ENCODE measurements around the gene HID1. TPM values are rescaled to one million over a fixed set of nuclear protein-coding genes. Genes with fewer than 3 reads are reported as not detected.
A peak's percentile ranks its signal among the peaks of the same experiment; 100 is the strongest.

Gene HID1
- total and polyA plus RNA-seq, 2 donors (not counting 1 experiment from before 2014, with no cell fraction given), result 3.9 to 4.0 TPM

DNA sequence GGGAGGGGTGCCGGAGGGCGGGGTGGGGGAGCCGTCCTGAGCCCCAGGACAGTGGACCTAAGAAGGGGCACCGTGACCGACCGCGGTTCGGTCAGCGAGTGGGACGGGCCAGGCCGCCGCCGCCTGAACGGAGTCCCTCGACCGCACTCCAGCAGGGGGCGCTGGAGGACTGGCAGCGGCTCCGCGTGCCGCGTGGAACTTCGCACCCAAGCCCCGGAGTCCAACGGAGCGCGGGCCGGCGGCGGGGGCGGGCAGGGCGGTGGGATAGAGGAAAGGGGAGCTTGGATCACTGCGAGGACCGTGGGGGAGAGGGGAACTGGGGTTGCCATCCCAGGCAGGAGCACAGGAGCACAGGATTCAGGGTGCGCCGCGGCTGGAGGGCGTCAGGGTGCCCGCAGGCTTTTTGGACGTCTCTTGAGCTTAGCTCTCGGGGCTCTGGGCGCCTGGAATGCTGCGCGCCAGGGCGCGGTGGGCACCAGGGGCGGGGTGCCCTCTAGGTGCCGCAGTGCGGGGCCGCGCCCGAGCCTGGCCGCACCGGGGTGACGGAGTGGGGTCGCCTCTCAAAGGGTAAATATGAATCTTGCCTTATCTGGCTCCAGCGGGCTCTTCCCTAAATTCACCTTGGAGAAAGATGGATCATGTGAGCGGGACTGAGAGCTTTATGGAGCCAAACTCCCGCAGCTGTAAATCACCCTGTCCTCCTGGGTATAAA, 48.9 kb downstream of the HID1 start:
- H3K27me3 ChIP-seq (replicated peaks in 1 of 4; ENCODE audit: control extremely low read depth in 1 of 4, control insufficient read depth in 3 of 4, insufficient read depth in 4 of 4, low read length in 3 of 4), result peaks cover 0 to 76% (median 37%) of the 10 kb centered on the region in 4 experiments
- ChIA-PET CTCF (interaction anchor here (0.6 to 2.3 kb wide), 4 partner anchors 35 to 278 kb away, joined by 3 to 16 read pairs (median 4); no protein-coding TSS in a partner anchor), POLR2A (no interaction called here)
- 6% methylated on average over 58 of the region's 59 CpGs for WGBS (ENCODE audit: insufficient coverage)
- Mint-ChIP-seq H3K9me3 (ENCODE audit: insufficient read depth) (no peaks in the 10 kb centered on the region), H3K4me3 (peak overlapping the region; percentile 62), H3K27me3 (peaks cover 51% of the 10 kb centered on the region), H3K4me1 (peaks cover 15% of the 10 kb centered on the region), H3K27ac (no peak overlapping the region)
- no peaks in the 10 kb centered on the region for H3K36me3 ChIP-seq (replicated peaks in 1 of 2; ENCODE audit: control extremely low read depth in 1 of 2, control insufficient read depth in 1 of 2, extremely low read depth in 1 of 2, insufficient read depth in 2 of 2, low read length in 1 of 2)
- peak overlapping the region in 3 of 5 experiments; percentile 18 to 37 (median 29) for H3K4me3 ChIP-seq (ENCODE audit: control extremely low read depth in 1 of 5, extremely low read depth in 1 of 5, insufficient read depth in 1 of 5, low read depth in 2 of 5, low read length in 4 of 5)
- H3K9ac ChIP-seq (ENCODE audit: low read length), result peak overlapping the region; percentile 48
- peak overlapping the region; percentile 57 for H2AFZ ChIP-seq (ENCODE audit: insufficient read depth, low read depth, low read length, poor library complexity, severe bottlenecking)
- no peaks in the 10 kb centered on the region for H4K20me1 ChIP-seq (ENCODE audit: control insufficient read depth, insufficient read depth, low read length, poor library complexity, severe bottlenecking)
- DNase-seq, result peak; percentile 67
- H3K27ac ChIP-seq (ENCODE audit: low read length in 2 of 2), result no peak overlapping the region
- no peak for TF ChIP-seq EZH2 (IDR thresholded peaks at IDR 0.05; ENCODE audit: borderline replicate concordance, insufficient read depth, low read depth, low read length, poor library complexity, severe bottlenecking)
- TF ChIP-seq CTCF (IDR thresholded peaks at IDR 0.05), result peak; percentile 88
- peaks cover 0 to 16% (median 0%) of the 10 kb centered on the region in 3 donors for H3K9me3 ChIP-seq (ENCODE audit: control extremely low read depth in 1 of 3, control insufficient read depth in 2 of 3, insufficient read depth in 1 of 3, low read length in 2 of 3)
- intact Hi-C loops (cut with micrococcal nuclease), result loop anchor here (1.0 kb wide), 1 partner anchor 35 kb away; no protein-coding TSS in a partner anchor
- H3K79me2 ChIP-seq (ENCODE audit: control insufficient read depth, insufficient read depth, low read length), result no peaks in the 10 kb centered on the region
- peaks cover 24 to 25% of the 10 kb centered on the region in 2 donors for H3K4me1 ChIP-seq (ENCODE audit: control insufficient read depth in 2 of 2, insufficient read depth in 2 of 2, low read length in 2 of 2)
- peak; percentile 68 for ATAC-seq (ENCODE audit: low read depth)
- H3K4me2 ChIP-seq (replicated peaks; ENCODE audit: low read depth, low read length, poor library complexity, severe bottlenecking), result peak overlapping the region; percentile 75

All from B cell (primary cell).